GM12875 (cell line): ENCODE results near the gene MPV17L2.

Experiments
- H3K4me3 ChIP-seq: one replicate; pipeline ENCODE4 v1.5.1; 2011; ENCODE audit warnings: low read depth, low read length, control low read depth
- CTCF ChIP-seq: IDR thresholded peaks from 2 replicates; pipeline ENCODE4 v1.5.1; 2011; ENCODE audit warnings: low read depth, mild to moderate bottlenecking, control low read depth, inconsistent platforms, low read length, moderate library complexity, borderline replicate concordance; ENCODE audit not compliant: insufficient read depth

Gene MPV17L2

GRCh38 chr19:18194554-18195238, 1.7 kb downstream of the MPV17L2 start:
- peak overlapping the region; percentile 64 for H3K4me3 ChIP-seq
- TF ChIP-seq CTCF = no peak

GRCh38 chr19:18196511-18196845, 3.5 kb downstream of the MPV17L2 start:
- no peak for TF ChIP-seq CTCF

GRCh38 chr19:18197306-18197705, 4.3 kb downstream of the MPV17L2 start:
- H3K4me3 ChIP-seq = no peak overlapping the region
- no peak for TF ChIP-seq CTCF

More at GRCh38 chr19:18196511-18196845, 3.5 kb downstream of the MPV17L2 start:
- no peak overlapping the region for H3K4me3 ChIP-seq

- no peak overlapping the region for H3K4me3 ChIP-seq
- TF ChIP-seq CTCF = no peak
These were observed 4.9 kb downstream of the MPV17L2 start for GRCh38 chr19:18197941-18198340.

- no peak overlapping the region for H3K4me3 ChIP-seq
- TF ChIP-seq CTCF = no peak
These were observed 5.4 kb downstream of the MPV17L2 start for GRCh38 chr19:18198374-18198773.

- no peak overlapping the region for H3K4me3 ChIP-seq
- TF ChIP-seq CTCF = no peak
These were observed 9.4 kb downstream of the MPV17L2 start for GRCh38 chr19:18202397-18202777.

- H3K4me3 ChIP-seq = peak overlapping the region; percentile 81
- peak; percentile 43 for TF ChIP-seq CTCF
These were observed 9.9 kb downstream of the MPV17L2 start for GRCh38 chr19:18202778-18203407.
